HG03521 (cell line): Measurements from ENCODE around the gene SLC38A1.
A peak's percentile ranks its signal among the peaks of the same experiment; 100 is the strongest.
"Not testable (repeated sequence)": the region's sequence is repeated elsewhere in the genome, so short reads cannot be mapped to it uniquely, and the experiment has no call there.

Experiments used
- ATAC-seq: cut with Tn5 transposase; IDR thresholded peaks from one replicate; pipeline ENCODE4 v1.9.1; 2021; ENCODE audit warnings: mild to moderate bottlenecking, moderate library complexity; ENCODE audit not compliant: unreplicated experiment

The SLC38A1 gene

GRCh38 chr12:46268583-46269428 is at the start of gene SLC38A1:
Gene SLC38A1, minus strand, starts transcription at chr12:46269043. Its CDS starts 29,243 bp downstream, at chr12:46239800.
- peak; percentile 66 for ATAC-seq

DNA sequence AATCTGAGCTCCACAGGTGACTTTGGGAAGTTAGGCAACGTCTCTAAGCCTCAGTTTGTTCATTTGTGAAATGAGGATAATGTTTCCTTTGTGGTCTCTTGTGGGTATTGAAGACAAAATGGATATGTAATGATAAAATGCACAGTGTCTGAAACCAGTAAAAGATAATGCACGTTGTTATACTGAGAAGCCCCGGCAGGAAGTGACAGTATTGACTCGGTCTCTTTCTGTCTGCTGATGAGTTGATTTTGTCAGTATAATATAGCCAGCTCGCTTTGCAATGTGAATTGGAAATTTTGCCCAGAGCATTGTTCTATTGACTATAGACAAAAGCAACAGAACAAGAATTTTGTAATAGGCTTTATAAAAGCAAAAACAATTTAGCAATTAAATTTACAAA is 49.2 kb upstream of the SLC38A1 start:
- no peak for ATAC-seq

- no peak for ATAC-seq
Observed at GRCh38 chr12:46304070-46304469, 35.2 kb upstream of the SLC38A1 start.

DNA sequence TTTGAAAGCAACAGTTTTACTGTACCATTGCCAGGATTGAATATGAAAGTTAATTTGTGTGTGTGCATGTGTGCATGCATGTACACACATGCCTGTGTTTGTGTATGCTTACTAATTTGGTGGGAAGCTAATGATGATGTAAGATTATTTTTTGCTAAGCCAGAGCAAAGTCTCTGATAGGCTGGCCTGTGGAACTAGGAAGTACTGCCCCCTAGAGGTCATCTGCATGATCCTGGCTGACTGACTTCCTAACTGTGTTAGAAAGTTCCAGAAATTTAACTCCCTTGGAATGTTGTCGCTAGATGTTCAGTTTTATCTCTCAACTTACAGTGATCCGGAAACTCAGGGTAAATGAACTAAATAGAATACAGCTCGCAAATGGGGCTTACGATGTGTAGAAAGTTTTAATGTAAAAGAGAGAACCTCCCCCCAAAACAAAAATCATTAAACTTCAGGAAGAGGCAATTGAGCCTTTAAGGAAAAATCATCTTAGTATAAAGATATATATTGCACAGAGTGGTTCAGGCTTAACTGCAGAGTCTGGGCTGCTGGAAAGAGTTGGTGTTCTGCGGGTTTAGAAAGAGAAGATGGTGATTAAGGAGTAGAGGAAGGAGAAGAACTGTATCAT is 34.3 kb upstream of the SLC38A1 start:
- ATAC-seq = no peak

DNA sequence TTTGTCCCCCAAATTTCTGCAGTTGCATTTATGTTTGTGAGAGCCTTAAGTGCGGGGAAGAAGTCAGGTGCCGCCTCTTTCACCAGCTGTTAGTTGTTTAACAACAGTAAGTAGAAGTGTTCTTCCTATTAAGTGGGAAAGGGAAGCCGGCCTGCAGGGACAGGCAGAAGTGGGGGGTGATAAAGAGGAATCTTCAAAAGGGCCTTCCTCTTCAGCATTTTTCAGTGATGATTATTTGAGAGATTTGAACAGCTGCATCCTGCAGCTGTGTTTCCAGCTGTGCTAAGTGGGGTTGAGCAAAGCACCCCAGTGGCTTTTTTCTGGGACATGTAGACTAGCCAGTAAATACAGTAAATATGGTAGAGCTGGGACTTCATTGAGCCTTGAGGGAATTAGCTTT is 32.1 kb upstream of the SLC38A1 start:
- ATAC-seq = no peak

DNA sequence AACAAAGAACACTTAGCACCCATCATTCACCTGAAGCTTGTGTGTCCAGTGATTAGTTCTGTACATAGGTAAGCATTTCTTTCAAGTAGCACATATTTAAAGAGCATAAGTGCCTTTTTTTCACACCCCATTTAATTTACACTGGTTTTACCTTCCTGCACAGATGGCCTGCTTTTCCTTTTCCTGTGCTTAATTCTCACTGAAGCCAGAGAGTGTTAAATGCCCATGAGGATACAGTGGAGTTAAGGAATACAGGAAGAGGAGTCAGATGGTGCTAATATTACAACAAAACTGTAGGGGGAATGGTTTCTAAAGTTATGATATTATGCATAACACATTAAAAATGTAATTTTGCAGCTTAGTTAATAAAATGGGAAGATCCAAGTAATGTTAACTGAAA is 31.0 kb upstream of the SLC38A1 start:
- ATAC-seq = no peak

- no peak for ATAC-seq
Observed at GRCh38 chr12:46298261-46298660, 29.4 kb upstream of the SLC38A1 start.

- no peak for ATAC-seq
Observed at GRCh38 chr12:46296822-46297221, 28.0 kb upstream of the SLC38A1 start.

- no peak for ATAC-seq
Observed at GRCh38 chr12:46292754-46293402, 24.0 kb upstream of the SLC38A1 start.

DNA sequence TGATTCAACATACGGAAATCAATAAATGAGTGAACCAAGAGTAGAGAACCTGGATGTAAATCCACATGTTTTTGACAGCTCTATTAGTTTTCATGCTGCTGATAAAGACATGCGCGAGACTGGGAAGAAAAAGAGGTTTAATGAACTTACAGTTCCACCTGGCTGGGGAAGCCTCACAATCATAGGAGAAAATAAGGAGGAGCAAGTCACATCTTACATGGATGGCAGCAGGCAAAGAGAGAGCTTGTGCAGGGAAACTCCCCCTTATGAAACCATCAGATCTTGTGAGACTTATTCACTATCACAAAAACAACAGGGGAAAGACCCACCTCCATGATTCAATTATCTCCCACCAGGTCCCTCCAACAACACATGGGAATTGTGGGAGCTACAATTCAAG is 23.1 kb upstream of the SLC38A1 start:
- not testable (repeated sequence) for ATAC-seq

- not testable (repeated sequence) for ATAC-seq
Observed at GRCh38 chr12:46285177-46285576, 16.3 kb upstream of the SLC38A1 start.

GRCh38 chr12:46282829-46283228 is 14.0 kb upstream of the SLC38A1 start:
- ATAC-seq = no peak

DNA sequence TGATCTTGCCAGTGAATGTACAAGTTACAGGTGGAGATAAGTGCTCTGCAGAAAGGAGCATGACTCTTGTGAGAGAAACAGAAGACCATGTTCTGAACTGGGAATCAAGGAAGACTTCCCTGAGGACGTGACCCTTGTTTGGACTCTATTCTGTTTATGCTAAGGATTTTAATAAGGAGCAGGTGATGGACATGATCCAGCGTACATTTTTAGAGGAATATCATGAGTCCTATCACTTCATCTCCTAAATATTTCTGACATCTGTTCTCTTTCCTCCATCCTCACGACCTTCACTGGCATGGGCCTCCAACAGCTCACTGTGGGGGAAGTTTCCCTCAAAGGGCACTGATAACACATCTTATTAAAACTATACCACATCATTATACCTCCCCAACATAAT is 7.9 kb upstream of the SLC38A1 start:
- no peak for ATAC-seq

DNA sequence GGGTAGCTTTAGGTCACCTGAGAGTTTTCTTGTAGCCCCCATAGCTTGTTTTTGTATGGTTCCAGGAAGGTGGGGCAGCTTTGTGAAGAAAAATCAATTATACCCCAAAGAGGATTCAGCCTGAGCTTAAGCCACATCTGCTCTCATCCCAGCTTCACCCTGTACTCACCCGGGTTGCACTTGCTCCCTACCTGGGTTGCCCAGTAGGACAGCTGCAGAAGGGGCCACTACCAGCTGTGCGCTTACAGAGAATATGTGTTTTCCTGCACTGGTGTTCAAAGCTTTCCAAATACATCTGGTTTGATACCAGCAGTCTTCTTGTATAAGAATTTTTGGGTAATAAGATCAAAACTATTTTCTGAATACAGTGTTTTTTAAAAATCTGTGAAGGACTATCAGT is 3.0 kb upstream of the SLC38A1 start:
- ATAC-seq = no peak

- ATAC-seq = peak; percentile 12
Observed at GRCh38 chr12:46269429-46270241, 792 bp upstream of the SLC38A1 start.

DNA sequence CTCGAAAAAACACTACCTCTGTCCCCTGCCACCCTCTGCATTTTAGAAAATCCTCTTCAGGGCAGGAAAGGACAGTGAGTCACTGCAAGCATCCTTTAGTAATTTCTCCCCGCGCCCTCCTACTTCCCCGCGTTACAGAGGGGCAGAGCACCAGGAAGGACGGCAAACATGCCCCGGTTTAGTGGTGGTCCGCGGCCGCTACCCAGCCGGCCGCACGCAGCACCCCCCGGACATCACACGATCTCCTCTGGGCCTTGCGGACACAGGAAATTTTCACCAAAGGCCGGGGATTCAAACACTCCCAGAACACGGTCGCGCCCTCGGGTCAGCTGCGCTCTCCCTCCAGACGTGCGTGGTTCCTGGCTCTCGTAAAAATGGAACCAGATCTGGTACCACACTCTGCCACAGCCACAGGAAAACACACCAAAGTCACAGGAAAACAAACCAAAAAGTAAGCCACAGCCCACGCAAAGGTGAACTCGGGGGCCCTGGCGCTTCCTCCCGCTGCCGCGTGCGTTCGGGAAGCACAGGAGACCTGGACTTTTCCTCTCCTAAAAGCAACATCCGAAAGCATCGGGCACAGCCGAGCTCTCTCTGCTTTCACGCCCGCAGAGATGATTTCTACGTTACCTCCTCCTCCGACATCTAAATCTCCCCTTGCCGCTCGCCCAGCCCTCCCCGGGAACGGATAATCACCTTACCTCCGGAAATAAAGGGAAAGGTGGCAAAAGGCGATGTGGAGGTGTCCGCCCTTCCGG is 839 bp downstream of the SLC38A1 start:
- ATAC-seq = no peak

GRCh38 chr12:46267575-46267824 is 1.3 kb downstream of the SLC38A1 start:
- no peak for ATAC-seq

- ATAC-seq = no peak
Observed at GRCh38 chr12:46266869-46267574, 1.8 kb downstream of the SLC38A1 start.

GRCh38 chr12:46266382-46266791 is 2.5 kb downstream of the SLC38A1 start:
- ATAC-seq = no peak

DNA sequence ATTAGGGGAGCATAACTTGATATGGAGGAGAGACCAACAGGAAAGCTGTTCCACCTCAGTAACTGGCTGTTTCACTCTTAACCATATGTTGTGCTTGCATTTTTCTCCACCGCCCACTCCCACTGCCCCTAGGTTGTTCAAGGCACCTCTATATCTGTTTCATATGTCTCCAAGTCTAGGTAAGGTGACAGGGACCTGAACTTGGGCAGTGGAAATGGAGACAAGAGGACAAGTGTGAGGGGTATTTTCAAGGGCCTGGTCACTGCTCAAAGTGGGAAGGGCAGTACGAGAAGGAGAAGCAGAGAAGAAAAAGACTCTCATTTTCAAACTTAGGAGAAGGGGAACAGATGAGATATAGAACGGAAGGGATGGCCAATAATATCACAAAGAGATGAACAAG is 3.1 kb downstream of the SLC38A1 start:
- no peak for ATAC-seq
